Testis (tissue), 2 donors: Measurements from ENCODE around the gene TMED1.

ENCODE experiments used
- POLR2A ChIP-seq: fragments of 450-650 bp; IDR thresholded peaks from one replicate; pipeline ENCODE4 v1.6.1; 2017; ENCODE audit warnings: antibody characterized with exemption, mild to moderate bottlenecking, moderate library complexity
- TF ChIP-seq, protein P1 (sequence below), 3 experiments: fragments of 450-650 bp in 2 of 3; fragments of 200-600 bp in 1 of 3; sonication (generic) in 1 of 3; IDR thresholded peaks; one replicate each; pipeline ENCODE4 v1.5.1; 2016 to 2019; ENCODE audit warnings: antibody characterized with exemption in 3 of 3, mild to moderate bottlenecking in 2 of 3, moderate library complexity in 1 of 3

DNA sequence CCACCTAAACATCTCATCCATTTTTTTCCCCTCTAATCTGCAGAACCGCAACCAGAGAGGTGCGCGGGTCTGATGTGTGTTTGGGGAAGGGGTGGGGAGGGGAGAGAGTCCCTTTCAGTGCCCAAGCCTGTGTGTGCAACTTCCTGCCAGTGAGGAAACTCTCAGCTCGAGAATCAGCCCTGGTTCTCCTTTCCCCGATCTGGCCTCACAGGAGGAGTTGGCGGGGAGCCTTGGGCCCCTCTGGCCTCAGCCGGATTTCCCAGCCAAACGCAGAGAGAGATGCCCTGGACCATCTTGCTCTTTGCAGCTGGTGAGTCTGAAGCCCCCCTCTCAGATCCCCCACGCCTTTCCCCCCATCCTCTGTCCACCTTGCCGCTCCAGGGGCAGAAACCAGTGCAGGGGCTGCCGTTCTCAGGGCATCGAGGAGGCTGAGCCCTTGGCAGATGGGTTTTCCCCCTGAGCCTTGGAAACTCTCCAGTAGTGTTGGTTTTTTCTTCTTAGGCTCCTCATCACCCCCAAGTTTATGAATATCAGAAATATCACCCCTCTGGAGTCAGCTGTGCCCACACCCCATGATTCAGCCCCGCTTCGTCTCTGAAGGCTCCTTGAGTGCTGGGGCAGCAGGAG lies 12.3 kb upstream of the TMED1 start, which contains the start of gene C19orf38:
- no peak for TF ChIP-seq POLR2A
- TF ChIP-seq, protein P1, sequence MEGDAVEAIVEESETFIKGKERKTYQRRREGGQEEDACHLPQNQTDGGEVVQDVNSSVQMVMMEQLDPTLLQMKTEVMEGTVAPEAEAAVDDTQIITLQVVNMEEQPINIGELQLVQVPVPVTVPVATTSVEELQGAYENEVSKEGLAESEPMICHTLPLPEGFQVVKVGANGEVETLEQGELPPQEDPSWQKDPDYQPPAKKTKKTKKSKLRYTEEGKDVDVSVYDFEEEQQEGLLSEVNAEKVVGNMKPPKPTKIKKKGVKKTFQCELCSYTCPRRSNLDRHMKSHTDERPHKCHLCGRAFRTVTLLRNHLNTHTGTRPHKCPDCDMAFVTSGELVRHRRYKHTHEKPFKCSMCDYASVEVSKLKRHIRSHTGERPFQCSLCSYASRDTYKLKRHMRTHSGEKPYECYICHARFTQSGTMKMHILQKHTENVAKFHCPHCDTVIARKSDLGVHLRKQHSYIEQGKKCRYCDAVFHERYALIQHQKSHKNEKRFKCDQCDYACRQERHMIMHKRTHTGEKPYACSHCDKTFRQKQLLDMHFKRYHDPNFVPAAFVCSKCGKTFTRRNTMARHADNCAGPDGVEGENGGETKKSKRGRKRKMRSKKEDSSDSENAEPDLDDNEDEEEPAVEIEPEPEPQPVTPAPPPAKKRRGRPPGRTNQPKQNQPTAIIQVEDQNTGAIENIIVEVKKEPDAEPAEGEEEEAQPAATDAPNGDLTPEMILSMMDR (IDR thresholded peaks at IDR 0.05), result no peak
